SK-N-SH treated with all-trans-retinoic acid at 6 μM for 48 hours (cell line): ENCODE measurements around the gene WNK1.

ENCODE experiments used
- CREB5 ChIP-seq: fragments of 250-450 bp; sonication (Bioruptor Pico); IDR thresholded peaks from 2 replicates; pipeline ENCODE4 v1.5.1; 2020; ENCODE audit warnings: low read depth, mild to moderate bottlenecking, moderate library complexity
- ISL1 ChIP-seq: fragments of 250-450 bp; sonication (Bioruptor Pico); IDR thresholded peaks from 2 replicates; pipeline ENCODE4 v2.1.2; 2022; ENCODE audit warnings: mild to moderate bottlenecking, moderate library complexity
- OSR1 ChIP-seq: fragments of 250-450 bp; sonication (Bioruptor Pico); IDR thresholded peaks from 2 replicates; pipeline ENCODE4 v1.8.0; 2022; ENCODE audit warnings: moderate library complexity, mild to moderate bottlenecking, inconsistent platforms
- POU6F1 ChIP-seq: fragments of 250-450 bp; sonication (Bioruptor Pico); IDR thresholded peaks from 2 replicates; pipeline ENCODE4 v1.8.0; 2021; ENCODE audit warnings: low read depth, mild to moderate bottlenecking, moderate library complexity, borderline replicate concordance
- PPARA ChIP-seq: fragments of 250-450 bp; sonication (Bioruptor Pico); IDR thresholded peaks from 2 replicates; pipeline ENCODE4 v1.5.0; 2020; ENCODE audit warnings: mild to moderate bottlenecking, borderline replicate concordance
- RARB ChIP-seq: fragments of 250-450 bp; sonication (Bioruptor Pico); IDR thresholded peaks from 2 replicates; pipeline ENCODE4 v1.8.0; 2021; ENCODE audit warnings: mild to moderate bottlenecking, moderate library complexity
- TOX ChIP-seq: fragments of 250-450 bp; sonication (Bioruptor Pico); IDR thresholded peaks from 2 replicates; pipeline ENCODE4 v1.8.0; 2021; ENCODE audit warnings: mild to moderate bottlenecking, moderate library complexity, borderline replicate concordance
- ZC3H10 ChIP-seq: fragments of 250-450 bp; sonication (Bioruptor Pico); IDR thresholded peaks from 2 replicates; pipeline ENCODE4 v1.5.1; 2021; ENCODE audit warnings: mild to moderate bottlenecking, moderate library complexity
- ZFP30 ChIP-seq: fragments of 450-650 bp; formaldehyde crosslinking; IDR thresholded peaks from 2 replicates; pipeline ENCODE4 v1.5.0; 2022; ENCODE audit warnings: mild to moderate bottlenecking, moderate library complexity
- ZNF70 ChIP-seq: fragments of 450-650 bp; formaldehyde crosslinking; IDR thresholded peaks from 2 replicates; pipeline ENCODE4 v1.5.0; 2020; ENCODE audit warnings: mild to moderate bottlenecking, moderate library complexity
- ZNF8 ChIP-seq: fragments of 450-650 bp; formaldehyde crosslinking; IDR thresholded peaks from 2 replicates; pipeline ENCODE4 v1.5.0; 2020; ENCODE audit warnings: mild to moderate bottlenecking, moderate library complexity
- TF ChIP-seq, protein P1 (sequence below): fragments of 250-450 bp; sonication (Bioruptor Pico); IDR thresholded peaks from 2 replicates; pipeline ENCODE4 v1.8.0; 2020; ENCODE audit warnings: mild to moderate bottlenecking, moderate library complexity, borderline replicate concordance

DNA sequence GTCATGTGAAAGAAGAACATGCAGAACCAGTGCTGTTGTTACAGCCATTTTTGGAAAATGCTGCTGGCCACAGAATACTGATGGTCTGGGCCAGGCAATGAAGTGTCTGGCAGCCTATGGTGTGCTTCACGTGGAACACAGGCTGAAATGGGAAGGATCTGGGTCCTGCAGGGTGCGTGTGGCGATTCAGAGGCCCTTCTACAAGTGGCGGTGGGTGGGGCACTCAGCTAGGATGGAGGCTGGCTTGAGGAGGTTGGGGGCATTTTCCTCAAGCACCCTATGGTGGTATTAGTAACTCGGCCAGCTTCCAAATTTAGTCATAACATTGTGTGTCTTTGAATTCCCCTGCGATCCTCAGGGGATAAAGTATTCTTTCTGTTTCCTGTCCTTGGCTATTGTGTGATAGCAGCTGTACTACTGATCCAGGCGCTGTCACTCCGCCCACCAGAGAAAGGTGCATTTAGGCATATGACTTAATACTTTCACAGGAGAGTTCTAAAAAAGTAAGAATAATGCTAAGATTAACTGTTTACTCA is 206.3 kb downstream of the WNK1 start:
- TF ChIP-seq ZFP30 (CRISPR knock-in tag) (no peak), OSR1 (no peak), ZNF70 (CRISPR knock-in tag) (no peak), CREB5 (CRISPR knock-in tag) (no peak), POU6F1 (CRISPR knock-in tag) (no peak), ISL1 (CRISPR knock-in tag) (no peak), TOX (CRISPR knock-in tag) (no peak), RARB (CRISPR knock-in tag) (no peak), ZNF8 (CRISPR knock-in tag) (no peak), PPARA (CRISPR knock-in tag) (no peak), ZC3H10 (no peak)
- TF ChIP-seq, protein P1, sequence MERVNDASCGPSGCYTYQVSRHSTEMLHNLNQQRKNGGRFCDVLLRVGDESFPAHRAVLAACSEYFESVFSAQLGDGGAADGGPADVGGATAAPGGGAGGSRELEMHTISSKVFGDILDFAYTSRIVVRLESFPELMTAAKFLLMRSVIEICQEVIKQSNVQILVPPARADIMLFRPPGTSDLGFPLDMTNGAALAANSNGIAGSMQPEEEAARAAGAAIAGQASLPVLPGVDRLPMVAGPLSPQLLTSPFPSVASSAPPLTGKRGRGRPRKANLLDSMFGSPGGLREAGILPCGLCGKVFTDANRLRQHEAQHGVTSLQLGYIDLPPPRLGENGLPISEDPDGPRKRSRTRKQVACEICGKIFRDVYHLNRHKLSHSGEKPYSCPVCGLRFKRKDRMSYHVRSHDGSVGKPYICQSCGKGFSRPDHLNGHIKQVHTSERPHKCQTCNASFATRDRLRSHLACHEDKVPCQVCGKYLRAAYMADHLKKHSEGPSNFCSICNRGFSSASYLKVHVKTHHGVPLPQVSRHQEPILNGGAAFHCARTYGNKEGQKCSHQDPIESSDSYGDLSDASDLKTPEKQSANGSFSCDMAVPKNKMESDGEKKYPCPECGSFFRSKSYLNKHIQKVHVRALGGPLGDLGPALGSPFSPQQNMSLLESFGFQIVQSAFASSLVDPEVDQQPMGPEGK (CRISPR knock-in tag), result no peak
